Measurements from ENCODE around the gene SEBOX. TPM values are rescaled to one million over a fixed set of nuclear protein-coding genes. Genes with fewer than 3 reads are reported as not detected.

The SEBOX gene
- total RNA-seq, 2 donors from 2014 or later, result not detected

GRCh38 chr17:28317099-28317965, 47.7 kb downstream of the SEBOX start:
- peak overlapping the region; percentile 25 to 95 (median 89) for H3K27ac ChIP-seq
- H3K36me3 ChIP-seq (replicated peaks in 1 of 2; ENCODE audit: insufficient read depth in 1 of 2, low read depth in 2 of 2), result no peaks in the 10 kb centered on the region
- H3K4me1 ChIP-seq, result peaks cover 68% of the 10 kb centered on the region
- H3K27me3 ChIP-seq, result no peaks in the 10 kb centered on the region
- 74 to 77% methylated on average over 19 to 21 of the region's 21 CpGs for WGBS, 2 donors
- H3K4me3 ChIP-seq, result no peak overlapping the region
- no peak for TF ChIP-seq CTCF (IDR thresholded peaks at IDR 0.05)
- no peak for TF ChIP-seq POLR2A (IDR thresholded peaks at IDR 0.05)
- no peak for DNase-seq
- intact Hi-C loops (cut with DNase I), result no loop called here
- no peaks in the 10 kb centered on the region for H3K9me3 ChIP-seq
- no peak for ATAC-seq

- DNase-seq, result no peak
- intact Hi-C loops (cut with DNase I), result no loop called here
- TF ChIP-seq POLR2A (IDR thresholded peaks at IDR 0.05) (no peak), CTCF (IDR thresholded peaks at IDR 0.05) (no peak)
- no peak overlapping the region for H3K4me3 ChIP-seq
- no peak for ATAC-seq
- H3K27me3 ChIP-seq, result no peaks in the 10 kb centered on the region
- no peaks in the 10 kb centered on the region for H3K9me3 ChIP-seq
- 92 to 98% methylated on average over 3 to 4 of the region's 4 CpGs for WGBS, 2 donors
- H3K36me3 ChIP-seq (replicated peaks in 1 of 2; ENCODE audit: insufficient read depth in 1 of 2, low read depth in 2 of 2), result no peaks in the 10 kb centered on the region
- no peak overlapping the region for H3K27ac ChIP-seq
- peaks cover 63% of the 10 kb centered on the region for H3K4me1 ChIP-seq
Observed at GRCh38 chr17:28315846-28316705, 48.9 kb downstream of the SEBOX start.

- Histone ChIP-seq H3K4me1 (peaks cover 46% of the 10 kb centered on the region), H3K9me3 (no peaks in the 10 kb centered on the region), H3K27me3 (no peaks in the 10 kb centered on the region), H3K27ac (no peak overlapping the region), H3K36me3 (replicated peaks in 1 of 2; ENCODE audit: insufficient read depth in 1 of 2, low read depth in 2 of 2) (no peaks in the 10 kb centered on the region), H3K4me3 (no peak overlapping the region)
- DNase-seq, result peak; percentile 52 to 81 (median 58)
- intact Hi-C loops (cut with DNase I), result no loop called here
- ATAC-seq, result no peak
- TF ChIP-seq POLR2A (IDR thresholded peaks at IDR 0.05) (no peak), CTCF (IDR thresholded peaks at IDR 0.05) (no peak)
- WGBS, 2 donors, result 50 to 60% methylated on average over 2 of the region's 2 CpGs
Observed at GRCh38 chr17:28313841-28314240, 51.2 kb downstream of the SEBOX start.

Small RNA genes within 50 kb of the gene (microRNA-seq; reads per million reads assigned to microRNA genes)
- gene MIR4723 (ENCODE audit: borderline number of aligned reads in 2 of 2, borderline replicate concordance in 2 of 2), result 0 to 0.45 reads per million in 2 donors

Other genes with a start within 250 kb of the SEBOX start
- 10 to 100 TPM; 35.9 to 75.5 TPM for gene TMEM97, start 46.0 kb downstream of the SEBOX start, total RNA-seq
- 10 to 100 TPM; 37.9 to 42.2 TPM for gene IFT20, start 29.7 kb downstream of the SEBOX start, total RNA-seq
- gene TNFAIP1, start 29.4 kb downstream of the SEBOX start, total RNA-seq, result 10 to 100 TPM; 15.2 to 15.8 TPM
- gene POLDIP2, start 7.7 kb downstream of the SEBOX start, total RNA-seq, result 10 to 100 TPM; 50.8 to 54.4 TPM
- gene VTN, start 5.1 kb upstream of the SEBOX start, total RNA-seq, result 1 to 10 TPM; 4.2 to 6.6 TPM
- gene SARM1, start 6.5 kb upstream of the SEBOX start, total RNA-seq, result 10 to 100 TPM; 13.7 to 33.9 TPM
- gene SLC46A1, start 41.0 kb upstream of the SEBOX start, total RNA-seq, result 10 to 100 TPM in 1 of 2 donors, 1 to 10 TPM in 1; 8.6 to 17.6 TPM
- gene SLC13A2, start 108.4 kb upstream of the SEBOX start, total RNA-seq, result 1 to 10 TPM in 1 of 2 donors, not detected in 1; 1.8 TPM
- gene FOXN1, start 141.1 kb upstream of the SEBOX start, total RNA-seq, result under 1 TPM in 1 of 2 donors, not detected in 1; 0.52 TPM
- 10 to 100 TPM; 25.7 to 29.3 TPM for gene UNC119, start 187.4 kb upstream of the SEBOX start, total RNA-seq
- 10 to 100 TPM; 11.7 to 12.2 TPM for gene PIGS, start 206.3 kb upstream of the SEBOX start, total RNA-seq
- 10 to 100 TPM in 1 of 2 donors, 1 to 10 TPM in 1; 2.9 to 25.1 TPM for gene ALDOC, start 211.7 kb upstream of the SEBOX start, total RNA-seq
- gene SPAG5, start 233.8 kb upstream of the SEBOX start, total RNA-seq, result 1 to 10 TPM in 1 of 2 donors, not detected in 1; 3.1 TPM
- gene RSKR, start 249.0 kb upstream of the SEBOX start, total RNA-seq, result 10 to 100 TPM in 1 of 2 donors, 1 to 10 TPM in 1; 2.6 to 14.8 TPM